Hepatocyte (in vitro differentiated cells): ENCODE data around the gene AMOTL1. TPM values are rescaled to one million over a fixed set of nuclear protein-coding genes. Genes with fewer than 3 reads are reported as not detected.

Source experiments
- DNase-seq: peaks from one replicate; pipeline ENCODE4 v3.0.0-alpha.2; 2016; ENCODE audit warnings: low spot score
- H2AFZ ChIP-seq: fragments of 200-600 bp; sonication (generic); 2 replicates; pipeline ENCODE4 v1.6.0; 2016; ENCODE audit warnings: antibody characterized with exemption, mild to moderate bottlenecking
- H3K27ac ChIP-seq: fragments of 200-600 bp; sonication (generic); 2 replicates; pipeline ENCODE4 v1.5.1; 2016; ENCODE audit warnings: mild to moderate bottlenecking
- H3K27me3 ChIP-seq: fragments of 200-600 bp; sonication (generic); 2 replicates; pipeline ENCODE4 v1.6.1; 2016
- H3K36me3 ChIP-seq: fragments of 200-600 bp; sonication (generic); replicated peaks from 2 replicates; pipeline ENCODE4 v1.5.1; 2016; ENCODE audit warnings: low read depth; ENCODE audit not compliant: insufficient read depth
- H3K4me1 ChIP-seq: fragments of 200-600 bp; sonication (generic); 2 replicates; pipeline ENCODE4 v1.5.1; 2016; ENCODE audit warnings: mild to moderate bottlenecking, moderate library complexity; ENCODE audit not compliant: insufficient read depth
- H3K4me2 ChIP-seq: fragments of 200-600 bp; sonication (generic); 2 replicates; pipeline ENCODE4 v1.6.0; 2016
- H3K4me3 ChIP-seq: fragments of 200-600 bp; sonication (generic); 2 replicates; pipeline ENCODE4 v1.5.1; 2016; ENCODE audit warnings: mild to moderate bottlenecking
- H3K79me2 ChIP-seq: fragments of 200-600 bp; sonication (generic); 2 replicates; pipeline ENCODE4 v1.6.0; 2017; ENCODE audit warnings: mild to moderate bottlenecking
- H3K9me2 ChIP-seq: fragments of 200-600 bp; sonication (generic); replicated peaks from 2 replicates; pipeline ENCODE4 v1.6.0; 2017; ENCODE audit warnings: mild to moderate bottlenecking; ENCODE audit not compliant: insufficient read depth
- H3K9me3 ChIP-seq: fragments of 200-600 bp; sonication (generic); 2 replicates; pipeline ENCODE4 v1.5.1; 2016; ENCODE audit warnings: low read depth, mild to moderate bottlenecking
- H4K20me1 ChIP-seq: fragments of 200-600 bp; sonication (generic); 2 replicates; pipeline ENCODE4 v1.6.0; 2016; ENCODE audit warnings: mild to moderate bottlenecking; ENCODE audit not compliant: insufficient read depth, poor library complexity, severe bottlenecking
- EZH2 ChIP-seq: fragments of 200-600 bp; sonication (generic); IDR thresholded peaks from 2 replicates; pipeline ENCODE4 v1.6.1; 2016; ENCODE audit warnings: antibody characterized with exemption, mild to moderate bottlenecking, borderline replicate concordance
- EZH2phosphoT487 ChIP-seq: fragments of 200-600 bp; sonication (generic); IDR thresholded peaks from one replicate; pipeline ENCODE4 v1.6.1; 2018; ENCODE audit warnings: antibody characterized with exemption, mild to moderate bottlenecking, low read depth, moderate library complexity; ENCODE audit not compliant: unreplicated experiment, severe bottlenecking
- WGBS: methylation state at CpG from one replicate; pipeline ENCODE4 v1.1.6; 2016; ENCODE audit warnings: low lambda C conversion rate; ENCODE audit errors: missing lambda C conversion rate; 5-methylcytosine and 5-hydroxymethylcytosine counted together
- polyA plus RNA-seq: library from polyadenylated mRNA; unstranded; fragments of >200 nt; fragmentation: Nextera tagmentation; extraction: Ambion mirVana; gene quantifications from 2 replicates; pipeline ENCODE4 v1.2.1, GENCODE V29; 2016
- total RNA-seq: library from RNA; depleted of rRNA; stranded (reverse); fragments of >200 nt; gene quantifications from 2 replicates; pipeline ENCODE4 v1.2.3, GENCODE V29; 2014
- TF ChIP-seq, protein P1 (sequence below): fragments of 200-600 bp; sonication (generic); IDR thresholded peaks from 2 replicates; pipeline ENCODE4 v1.5.1; 2016; ENCODE audit warnings: antibody characterized with exemption, mild to moderate bottlenecking; ENCODE audit not compliant: poor library complexity

AMOTL1 gene
- total and polyA plus RNA-seq, 2 experiments from 2014 or later = 23.8 to 57.7 TPM

DNA sequence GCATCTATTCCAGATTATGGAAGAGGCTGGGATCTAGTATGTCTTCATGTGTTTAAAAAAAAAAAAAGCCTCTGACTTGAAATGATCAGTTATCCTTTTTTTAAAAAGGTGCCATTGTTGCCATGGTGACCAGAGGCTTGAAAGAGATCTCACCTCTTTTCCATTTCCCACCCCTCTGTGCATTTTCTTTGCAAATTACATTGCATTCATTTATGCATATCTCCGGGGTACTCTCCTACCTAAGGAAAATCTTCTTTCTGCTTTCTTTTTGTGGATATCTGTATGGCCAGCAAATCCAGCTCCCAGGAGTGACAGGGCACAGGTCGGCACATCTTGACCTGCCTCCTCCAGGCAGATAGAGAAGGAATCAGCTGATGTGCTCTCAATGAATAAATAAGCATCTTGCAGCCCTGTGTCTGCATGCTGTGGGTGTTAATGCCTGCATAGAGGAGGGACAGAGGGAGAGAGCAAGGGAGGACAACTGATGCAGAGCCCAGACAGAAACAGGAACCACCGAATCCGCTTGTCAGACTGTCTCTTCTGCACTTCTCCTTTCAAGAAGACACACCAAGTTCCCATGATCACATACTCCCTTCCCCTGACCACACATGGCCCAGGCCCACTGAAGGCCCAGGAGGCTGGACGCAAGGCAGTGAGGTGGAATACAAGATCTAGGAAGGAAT, 154.3 kb downstream of the AMOTL1 start:
- no peaks in the 10 kb centered on the region for H4K20me1 ChIP-seq
- peaks cover 27% of the 10 kb centered on the region for H3K4me1 ChIP-seq
- H3K4me3 ChIP-seq = no peak overlapping the region
- H3K27ac ChIP-seq = no peak overlapping the region
- no peaks in the 10 kb centered on the region for H3K9me2 ChIP-seq
- no peak overlapping the region for H2AFZ ChIP-seq
- WGBS = 88% methylated on average over 5 of the region's 5 CpGs
- no peak overlapping the region for H3K4me2 ChIP-seq
- no peaks in the 10 kb centered on the region for H3K36me3 ChIP-seq
- TF ChIP-seq EZH2 (no peak), EZH2phosphoT487 (no peak)
- TF ChIP-seq, protein P1, sequence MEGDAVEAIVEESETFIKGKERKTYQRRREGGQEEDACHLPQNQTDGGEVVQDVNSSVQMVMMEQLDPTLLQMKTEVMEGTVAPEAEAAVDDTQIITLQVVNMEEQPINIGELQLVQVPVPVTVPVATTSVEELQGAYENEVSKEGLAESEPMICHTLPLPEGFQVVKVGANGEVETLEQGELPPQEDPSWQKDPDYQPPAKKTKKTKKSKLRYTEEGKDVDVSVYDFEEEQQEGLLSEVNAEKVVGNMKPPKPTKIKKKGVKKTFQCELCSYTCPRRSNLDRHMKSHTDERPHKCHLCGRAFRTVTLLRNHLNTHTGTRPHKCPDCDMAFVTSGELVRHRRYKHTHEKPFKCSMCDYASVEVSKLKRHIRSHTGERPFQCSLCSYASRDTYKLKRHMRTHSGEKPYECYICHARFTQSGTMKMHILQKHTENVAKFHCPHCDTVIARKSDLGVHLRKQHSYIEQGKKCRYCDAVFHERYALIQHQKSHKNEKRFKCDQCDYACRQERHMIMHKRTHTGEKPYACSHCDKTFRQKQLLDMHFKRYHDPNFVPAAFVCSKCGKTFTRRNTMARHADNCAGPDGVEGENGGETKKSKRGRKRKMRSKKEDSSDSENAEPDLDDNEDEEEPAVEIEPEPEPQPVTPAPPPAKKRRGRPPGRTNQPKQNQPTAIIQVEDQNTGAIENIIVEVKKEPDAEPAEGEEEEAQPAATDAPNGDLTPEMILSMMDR = no peak
- H3K9me3 ChIP-seq = no peaks in the 10 kb centered on the region
- H3K79me2 ChIP-seq = no peaks in the 10 kb centered on the region
- no peaks in the 10 kb centered on the region for H3K27me3 ChIP-seq
- DNase-seq = no peak

DNA sequence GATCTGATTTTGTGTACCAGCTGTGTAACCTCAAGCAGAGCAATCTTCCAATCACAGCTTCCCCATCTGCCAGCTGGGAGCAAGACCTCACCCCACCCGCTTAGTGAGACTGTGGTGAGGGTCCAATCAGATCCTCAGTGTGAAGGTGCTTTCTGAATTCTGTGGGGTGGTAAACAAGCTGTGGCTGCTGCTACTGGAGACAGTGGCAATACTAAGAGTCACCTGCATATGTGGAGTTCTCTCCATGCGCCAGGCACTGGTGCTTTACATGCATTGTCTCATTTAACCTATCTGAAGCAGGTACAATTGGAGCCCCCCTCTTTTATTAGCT, 154.8 kb downstream of the AMOTL1 start:
- H3K4me3 ChIP-seq = no peak overlapping the region
- no peaks in the 10 kb centered on the region for H3K9me2 ChIP-seq
- 94% methylated on average over 2 of the region's 2 CpGs for WGBS
- peaks cover 28% of the 10 kb centered on the region for H3K4me1 ChIP-seq
- no peak overlapping the region for H3K27ac ChIP-seq
- H3K9me3 ChIP-seq = no peaks in the 10 kb centered on the region
- TF ChIP-seq, protein P1 = no peak
- no peaks in the 10 kb centered on the region for H3K27me3 ChIP-seq
- H2AFZ ChIP-seq = no peak overlapping the region
- no peaks in the 10 kb centered on the region for H4K20me1 ChIP-seq
- DNase-seq = no peak
- no peak overlapping the region for H3K4me2 ChIP-seq
- no peaks in the 10 kb centered on the region for H3K36me3 ChIP-seq
- H3K79me2 ChIP-seq = no peaks in the 10 kb centered on the region

DNA sequence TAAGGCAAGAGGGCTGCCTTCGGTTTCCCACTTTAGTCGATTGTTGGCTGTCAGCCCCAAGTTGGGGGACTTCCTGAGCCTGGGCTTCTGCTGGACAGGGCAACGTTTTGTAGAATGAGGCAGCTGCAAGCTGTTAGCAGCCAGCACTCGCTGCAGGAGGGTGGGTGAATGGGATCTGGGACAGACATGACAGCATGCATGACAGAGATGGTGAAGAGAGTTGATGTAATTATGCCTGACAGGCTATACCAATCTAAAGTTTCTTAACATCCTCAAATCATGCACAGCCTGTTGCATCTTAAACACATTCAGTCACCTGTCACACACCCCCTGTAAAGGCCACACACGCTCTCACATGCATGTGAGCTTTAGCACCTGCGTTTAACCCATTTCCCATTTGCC, 156.0 kb downstream of the AMOTL1 start:
- peaks cover 28% of the 10 kb centered on the region for H3K4me1 ChIP-seq
- WGBS = 61% methylated on average over 6 of the region's 6 CpGs
- H3K27ac ChIP-seq = no peak overlapping the region
- peak; percentile 10 for DNase-seq
- no peak overlapping the region for H3K4me3 ChIP-seq
- TF ChIP-seq EZH2 (no peak), EZH2phosphoT487 (no peak)
- TF ChIP-seq, protein P1 = no peak
- no peak overlapping the region for H2AFZ ChIP-seq
- no peaks in the 10 kb centered on the region for H3K27me3 ChIP-seq
- H3K79me2 ChIP-seq = no peaks in the 10 kb centered on the region
- no peaks in the 10 kb centered on the region for H3K9me2 ChIP-seq
- no peaks in the 10 kb centered on the region for H3K9me3 ChIP-seq
- H3K36me3 ChIP-seq = no peaks in the 10 kb centered on the region
- H4K20me1 ChIP-seq = no peaks in the 10 kb centered on the region
- H3K4me2 ChIP-seq = peak overlapping the region; percentile 32

DNA sequence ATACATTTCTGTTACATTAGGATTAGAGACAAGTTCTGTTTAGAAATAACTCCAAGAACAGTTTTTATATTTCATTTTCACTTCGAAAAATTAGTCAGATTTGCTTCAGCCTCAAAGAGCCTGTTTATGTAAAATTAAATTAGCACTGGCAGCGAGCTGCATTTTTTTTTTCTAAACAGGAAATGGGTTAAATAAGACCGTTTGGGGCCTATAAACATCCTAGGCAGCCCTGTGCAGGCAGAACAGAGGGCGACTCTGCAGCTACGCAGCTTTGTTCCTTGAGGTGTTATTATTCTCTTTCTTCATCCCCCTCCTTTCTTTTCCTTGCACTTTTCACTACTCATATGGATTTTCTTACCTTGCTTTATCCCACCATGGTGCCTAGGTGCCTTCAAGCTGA, 156.5 kb downstream of the AMOTL1 start:
- H3K36me3 ChIP-seq = no peaks in the 10 kb centered on the region
- peak overlapping the region; percentile 32 for H3K4me2 ChIP-seq
- H3K27me3 ChIP-seq = no peaks in the 10 kb centered on the region
- peaks cover 28% of the 10 kb centered on the region for H3K4me1 ChIP-seq
- peak overlapping the region; percentile 54 for H3K27ac ChIP-seq
- H4K20me1 ChIP-seq = no peaks in the 10 kb centered on the region
- H2AFZ ChIP-seq = no peak overlapping the region
- H3K9me2 ChIP-seq = no peaks in the 10 kb centered on the region
- DNase-seq = no peak
- no peaks in the 10 kb centered on the region for H3K79me2 ChIP-seq
- WGBS = 44% methylated on average over 5 of the region's 5 CpGs
- no peaks in the 10 kb centered on the region for H3K9me3 ChIP-seq
- H3K4me3 ChIP-seq = no peak overlapping the region
- TF ChIP-seq EZH2phosphoT487 (no peak), EZH2 (no peak)
- TF ChIP-seq, protein P1 = no peak
